ENCODE results near the gene ROR1.

Gene ROR1

DNA sequence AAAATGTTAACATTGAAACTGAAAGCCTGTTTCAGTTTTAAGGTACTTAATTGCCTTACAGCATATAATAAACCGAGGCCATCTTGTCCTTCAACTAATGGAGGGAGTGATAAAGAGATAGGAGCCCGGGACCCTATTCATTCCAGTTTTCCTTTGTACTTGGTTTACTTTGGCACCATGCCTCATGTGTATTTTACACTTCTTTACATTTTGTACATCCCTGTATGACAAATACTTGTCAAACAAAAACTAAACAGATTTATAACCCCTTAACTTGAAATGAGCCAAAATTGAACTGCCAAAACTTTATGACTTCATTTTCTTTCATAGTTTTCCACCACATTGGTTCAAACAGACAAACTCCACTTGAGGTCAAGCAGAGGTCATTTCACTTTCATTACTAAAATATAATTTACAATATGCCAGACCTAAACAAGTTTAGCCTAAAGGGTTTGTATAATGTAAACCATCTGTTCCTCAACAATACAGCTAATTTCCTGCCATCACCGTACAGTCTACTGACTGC lies 398.7 kb downstream of the ROR1 start:
- no peak for TF ChIP-seq ZNF274 (IDR thresholded peaks at IDR 0.05; ENCODE audit: low read depth, low read length)
- H3K4me3 ChIP-seq (ENCODE audit: low read length), result peak overlapping the region; percentile 28; the same call in 1 of the 2 replicates

DNA sequence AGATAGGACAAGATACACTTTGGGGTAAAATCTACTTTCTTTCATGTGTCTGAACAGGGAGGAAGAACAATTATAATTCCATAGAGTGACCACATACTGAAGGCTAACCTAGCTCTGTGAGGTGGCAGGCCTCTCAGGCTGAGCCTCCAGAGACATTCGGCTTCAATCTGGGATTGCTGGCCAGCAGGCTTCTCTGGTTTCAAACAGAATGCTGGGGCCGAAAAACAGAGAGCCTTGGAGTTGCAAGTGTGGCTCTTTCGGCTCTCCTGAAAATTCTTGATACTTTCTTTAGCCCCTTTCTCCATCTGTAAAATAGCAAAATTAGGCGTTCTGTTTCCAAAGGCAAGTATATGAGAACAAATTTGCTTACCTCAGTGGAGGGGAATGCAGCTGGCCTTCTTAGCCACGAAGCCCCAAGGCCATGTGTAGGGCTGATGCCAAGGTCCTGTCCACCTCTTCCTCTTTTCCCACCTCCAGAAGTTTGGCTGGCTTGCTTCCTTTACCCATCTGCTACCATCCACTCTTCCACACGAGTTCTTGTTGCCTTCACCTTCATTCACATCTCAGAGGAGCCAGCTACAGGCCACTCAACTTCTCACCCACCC lies 399.6 kb downstream of the ROR1 start:
- no peak for TF ChIP-seq ZNF274 (IDR thresholded peaks at IDR 0.05; ENCODE audit: low read depth, low read length)
- no peak overlapping the region for H3K4me3 ChIP-seq (ENCODE audit: low read length)

DNA sequence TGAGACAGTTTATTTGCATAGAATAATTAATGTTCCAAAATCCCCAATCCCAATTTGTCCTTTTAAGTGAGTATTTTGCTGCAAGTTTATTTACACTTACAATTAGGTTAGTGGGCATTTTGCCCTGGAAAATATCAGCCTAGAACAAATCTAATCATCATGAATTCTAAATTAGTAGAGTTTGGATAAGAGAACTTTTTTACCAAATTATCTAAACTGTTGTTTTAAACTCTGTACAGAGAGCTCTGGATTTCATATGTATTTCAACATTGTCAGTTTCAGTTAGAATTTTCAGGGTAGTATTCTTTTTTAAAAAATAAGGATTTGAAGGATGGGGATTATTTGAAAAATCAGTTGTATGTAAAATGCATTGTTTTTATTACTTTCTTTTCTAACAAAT lies 401.8 kb downstream of the ROR1 start:
- H3K4me3 ChIP-seq (ENCODE audit: low read length), result no peak overlapping the region
- no peak for TF ChIP-seq ZNF274 (IDR thresholded peaks at IDR 0.05; ENCODE audit: low read depth, low read length)

DNA sequence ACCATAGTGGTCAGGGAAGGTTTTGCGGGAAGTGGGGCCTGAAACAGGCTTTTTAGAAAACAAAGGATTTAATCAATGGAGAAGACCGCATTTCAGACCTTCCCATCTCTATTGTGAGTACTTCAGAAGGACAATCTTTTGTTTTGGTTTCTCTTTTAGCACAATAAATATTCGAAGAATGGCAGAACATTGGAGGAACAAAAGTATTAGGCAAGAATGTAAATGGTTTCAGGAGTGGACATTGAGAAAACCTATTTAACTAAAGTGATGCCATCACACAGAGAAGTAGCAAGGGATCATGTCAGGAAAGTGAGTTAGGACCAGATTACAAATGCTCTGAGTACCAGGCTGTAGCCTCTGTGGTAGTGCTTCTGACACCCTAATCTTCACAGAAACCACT lies 402.8 kb downstream of the ROR1 start:
- H3K4me3 ChIP-seq (ENCODE audit: low read length), result no peak overlapping the region
- no peak for TF ChIP-seq ZNF274 (IDR thresholded peaks at IDR 0.05; ENCODE audit: low read depth, low read length)

DNA sequence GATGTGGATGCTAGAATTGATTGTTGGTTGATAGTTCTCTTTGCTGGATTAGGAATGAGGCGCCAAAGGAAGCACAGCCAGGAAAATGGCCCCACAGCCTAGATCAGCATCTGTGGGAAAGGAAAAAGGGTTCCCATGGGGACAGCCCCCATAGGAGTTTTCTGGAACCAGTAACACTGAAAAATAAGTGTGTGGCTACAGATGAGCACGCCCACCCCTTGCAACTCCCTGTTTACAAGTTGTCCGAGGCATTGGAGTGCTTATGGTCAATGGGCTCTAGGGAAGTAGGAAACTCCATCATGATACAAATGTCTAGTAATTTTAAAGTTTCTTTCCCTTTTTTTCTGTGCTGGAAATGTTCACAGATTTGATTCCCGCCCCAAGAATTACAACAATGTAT lies 405.8 kb downstream of the ROR1 start:
- no peak overlapping the region for H3K4me3 ChIP-seq (ENCODE audit: low read length)

DNA sequence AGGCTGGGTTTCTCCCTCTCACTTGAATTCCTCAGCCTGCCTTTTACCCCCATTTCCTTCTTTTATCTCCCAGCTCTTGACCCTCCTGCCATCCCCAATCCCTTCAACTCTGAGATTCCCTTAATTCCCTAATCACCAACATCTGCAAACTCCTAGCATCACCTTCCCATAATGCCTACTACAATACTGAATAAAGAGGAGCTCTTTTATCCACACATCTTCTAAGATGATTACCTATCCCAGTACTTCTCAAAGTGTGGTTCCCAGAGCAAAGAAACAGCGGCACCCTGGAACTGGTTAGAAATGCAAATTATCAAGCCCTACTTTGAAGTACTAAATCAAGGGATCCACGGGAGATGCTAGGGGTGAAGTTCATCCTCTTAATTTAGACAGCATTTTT lies 408.4 kb downstream of the ROR1 start:
- H3K4me3 ChIP-seq (ENCODE audit: low read length), result no peak overlapping the region
- no peak for TF ChIP-seq ZNF274 (IDR thresholded peaks at IDR 0.05; ENCODE audit: low read depth, low read length)

More for the DNA sequence above, 405.8 kb downstream of the ROR1 start:
- no peak for TF ChIP-seq ZNF274 (IDR thresholded peaks at IDR 0.05; ENCODE audit: low read depth, low read length)

DNA sequence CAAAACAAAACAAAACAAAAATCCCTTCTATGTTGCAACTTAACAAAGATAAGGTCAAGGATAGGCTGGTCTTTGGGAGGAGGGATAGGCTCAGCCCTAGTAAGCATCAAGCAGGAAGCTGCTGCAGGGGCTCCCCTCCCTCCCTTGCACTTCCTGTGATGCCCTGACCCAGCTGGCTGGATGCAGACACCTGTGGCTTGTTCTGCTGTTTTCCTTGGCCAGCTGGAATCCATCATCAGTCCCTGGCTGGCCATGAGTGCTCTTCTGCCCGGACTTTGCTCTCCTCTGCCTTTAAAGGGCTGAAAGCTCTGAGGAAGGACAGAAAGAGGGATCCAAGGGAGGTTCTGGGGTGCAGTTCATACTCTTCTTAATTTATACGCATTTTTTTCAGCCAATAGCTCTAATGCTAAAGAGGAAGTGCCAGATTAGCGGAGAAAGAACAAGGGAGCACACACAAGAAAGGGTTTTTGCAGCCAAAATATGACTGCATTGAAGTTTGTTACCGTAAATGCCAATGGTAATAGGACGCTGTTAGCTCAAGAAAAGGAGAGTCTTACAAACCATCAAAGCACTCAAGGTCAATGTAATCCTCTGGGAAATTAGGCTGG lies 409.7 kb downstream of the ROR1 start:
- H3K4me3 ChIP-seq (ENCODE audit: low read length), result no peak overlapping the region
- no peak for TF ChIP-seq ZNF274 (IDR thresholded peaks at IDR 0.05; ENCODE audit: low read depth, low read length)

DNA sequence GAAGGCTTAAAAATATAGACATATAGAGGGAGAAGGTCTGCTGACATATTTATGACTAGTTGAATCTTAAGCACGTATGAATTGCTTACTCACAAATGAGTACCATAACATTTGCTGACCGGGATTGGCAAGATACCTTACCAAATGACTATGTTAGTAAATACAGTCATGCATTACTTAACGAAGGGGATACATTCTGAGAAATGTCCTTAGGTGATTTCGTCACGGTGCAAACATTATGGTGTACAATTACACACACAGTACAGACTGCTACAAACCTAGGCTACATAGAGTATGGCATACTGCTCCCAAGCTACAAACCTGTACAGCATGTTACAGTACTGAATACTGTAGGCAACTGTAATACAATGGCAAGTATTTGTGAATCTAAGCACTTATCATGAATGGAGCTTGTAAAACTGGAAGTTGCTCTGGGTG lies 410.2 kb downstream of the ROR1 start:
- TF ChIP-seq ZNF274 (IDR thresholded peaks at IDR 0.05; ENCODE audit: low read depth, low read length), result no peak
- no peak overlapping the region for H3K4me3 ChIP-seq (ENCODE audit: low read length)

DNA sequence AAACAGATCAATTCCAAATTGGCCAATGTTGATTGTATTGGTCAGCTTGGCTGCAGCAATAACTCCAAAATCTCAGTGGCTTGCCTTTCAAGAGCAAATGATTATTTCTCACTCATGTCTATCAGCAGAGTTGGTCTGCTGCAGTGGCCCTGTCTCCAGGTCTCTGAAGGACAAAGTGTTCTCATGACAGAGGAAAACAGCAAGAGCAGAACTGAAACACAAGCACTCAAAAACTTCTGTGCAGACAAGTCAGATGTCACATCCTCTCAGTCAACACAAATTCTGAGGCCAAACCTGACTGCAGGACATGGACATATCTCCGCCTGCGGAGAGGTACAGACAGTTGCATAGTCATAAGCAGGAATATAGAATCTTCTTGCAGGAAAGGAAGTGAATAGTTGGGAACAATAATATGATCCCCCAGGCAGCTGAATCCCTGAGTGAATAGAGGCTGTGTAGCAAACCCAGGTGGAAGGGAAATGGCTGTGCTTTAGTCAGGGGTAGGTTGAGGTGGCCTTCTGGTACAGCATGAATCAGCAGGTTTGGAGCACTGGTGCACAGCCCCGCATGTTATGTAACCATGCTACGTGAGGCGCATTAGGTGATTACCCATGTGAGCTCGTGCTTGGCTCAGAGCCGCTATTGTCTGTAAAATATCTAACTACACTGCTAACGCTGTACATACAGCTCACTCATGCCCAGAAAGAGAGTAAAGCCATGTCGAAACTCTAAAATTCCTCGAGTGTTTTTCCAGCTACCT lies 412.5 kb downstream of the ROR1 start:
- H3K4me3 ChIP-seq (ENCODE audit: low read length), result no peak overlapping the region
- TF ChIP-seq ZNF274 (IDR thresholded peaks at IDR 0.05; ENCODE audit: low read depth, low read length), result no peak

DNA sequence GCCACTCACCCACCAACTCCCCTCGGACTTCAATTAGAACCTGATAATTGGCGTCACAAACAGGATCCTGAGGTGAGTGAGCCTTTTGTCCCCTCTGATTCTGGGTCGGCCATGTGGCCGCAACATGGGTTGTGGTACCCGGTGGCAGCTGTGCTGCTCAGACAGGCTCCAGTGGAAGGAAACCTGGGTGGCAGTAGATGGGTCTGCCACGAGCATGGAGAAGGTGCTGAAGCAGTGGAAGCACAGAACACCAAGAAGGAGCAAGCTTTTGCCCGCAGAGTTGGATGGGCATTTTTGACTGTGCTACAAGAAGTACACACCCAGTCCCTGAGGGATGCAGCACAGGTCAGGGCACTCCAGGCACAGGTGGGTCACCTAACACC lies 413.1 kb downstream of the ROR1 start:
- no peak overlapping the region for H3K4me3 ChIP-seq (ENCODE audit: low read length)
- no peak for TF ChIP-seq ZNF274 (IDR thresholded peaks at IDR 0.05; ENCODE audit: low read depth, low read length)

DNA sequence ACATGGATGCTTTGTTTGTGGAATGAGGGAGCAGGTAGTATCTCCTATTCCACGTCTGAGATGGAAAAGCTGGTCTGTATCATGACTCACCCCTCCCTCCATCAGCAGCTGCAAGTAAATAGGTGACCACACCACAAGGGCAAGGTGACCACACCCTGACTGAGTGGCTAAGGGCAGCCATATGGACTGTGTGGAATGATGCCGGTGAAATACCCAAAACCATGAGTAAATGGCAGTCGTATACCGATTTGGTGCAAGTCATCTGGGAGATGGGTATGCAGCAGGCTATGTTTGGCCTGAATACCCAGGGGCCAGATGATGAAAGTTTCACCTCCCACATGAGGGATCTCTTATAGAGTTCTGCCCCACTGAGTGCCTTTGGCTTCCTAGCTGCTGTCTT lies 413.8 kb downstream of the ROR1 start:
- no peak for TF ChIP-seq ZNF274 (IDR thresholded peaks at IDR 0.05; ENCODE audit: low read depth, low read length)
- H3K4me3 ChIP-seq (ENCODE audit: low read length), result no peak overlapping the region

DNA sequence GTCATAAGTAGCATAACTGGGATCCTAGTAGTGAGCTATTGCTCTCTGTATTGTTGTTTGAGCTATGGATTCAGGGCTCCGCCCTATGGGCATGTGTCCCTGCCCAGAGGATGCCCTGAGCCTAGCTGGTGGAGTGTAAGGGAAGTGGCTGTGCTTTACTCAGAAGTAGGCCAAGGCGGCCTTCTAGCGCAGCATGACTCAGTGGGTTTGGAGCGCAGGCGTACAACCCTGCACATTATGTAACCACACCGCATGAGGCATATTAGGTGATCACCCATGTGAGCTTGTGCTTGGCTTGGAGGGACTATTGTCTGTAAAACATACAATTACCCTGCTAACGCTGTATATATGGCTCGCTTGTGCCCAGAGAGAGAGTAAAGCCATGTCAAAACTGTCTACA lies 418.5 kb downstream of the ROR1 start:
- no peak for TF ChIP-seq ZNF274 (IDR thresholded peaks at IDR 0.05; ENCODE audit: low read depth, low read length)
- H3K4me3 ChIP-seq (ENCODE audit: low read length), result no peak overlapping the region

DNA sequence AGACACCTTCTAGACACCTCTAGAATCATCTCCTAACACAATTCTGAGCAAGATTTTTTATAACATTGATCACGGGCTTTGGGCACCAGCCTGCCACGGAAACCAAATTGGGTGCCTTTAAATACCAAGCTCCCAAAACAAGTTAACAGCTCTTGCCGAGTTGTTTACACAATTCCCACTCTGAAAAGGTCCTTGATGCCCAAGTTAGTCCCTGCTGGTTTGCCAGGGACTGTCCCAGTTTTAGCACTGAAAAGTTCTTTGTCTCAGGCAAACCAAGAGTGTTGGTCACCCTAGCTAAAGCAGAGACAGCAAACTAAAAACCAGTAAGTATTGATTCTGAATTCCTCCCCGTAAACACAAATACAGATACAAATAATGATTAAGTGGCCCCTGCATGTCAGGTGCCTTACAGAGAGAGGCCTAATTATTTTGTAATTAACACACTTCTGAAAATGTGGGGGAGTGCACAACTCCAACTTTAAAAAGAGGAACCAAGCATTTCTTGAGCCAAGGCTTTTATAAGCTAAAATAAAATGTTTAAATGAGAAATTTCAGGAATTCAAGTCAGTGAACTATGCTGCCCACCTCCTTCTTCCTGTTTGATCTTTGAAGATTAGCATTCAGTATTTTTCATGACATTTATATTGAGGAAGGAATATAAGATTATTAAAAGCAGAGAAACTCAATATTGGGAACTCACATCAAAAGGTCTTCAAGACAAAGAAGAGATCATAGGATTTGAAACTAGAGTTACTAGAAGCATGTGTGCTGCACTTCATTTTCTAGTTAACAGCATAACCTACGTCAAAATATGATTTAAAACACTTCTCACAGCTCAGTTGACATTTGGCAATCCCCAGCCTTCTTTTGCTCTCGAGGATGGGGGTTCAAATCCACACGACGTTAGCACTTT lies 420.6 kb downstream of the ROR1 start:
- no peak overlapping the region for H3K4me3 ChIP-seq (ENCODE audit: low read length)
- TF ChIP-seq ZNF274 (IDR thresholded peaks at IDR 0.05; ENCODE audit: low read depth, low read length), result no peak

DNA sequence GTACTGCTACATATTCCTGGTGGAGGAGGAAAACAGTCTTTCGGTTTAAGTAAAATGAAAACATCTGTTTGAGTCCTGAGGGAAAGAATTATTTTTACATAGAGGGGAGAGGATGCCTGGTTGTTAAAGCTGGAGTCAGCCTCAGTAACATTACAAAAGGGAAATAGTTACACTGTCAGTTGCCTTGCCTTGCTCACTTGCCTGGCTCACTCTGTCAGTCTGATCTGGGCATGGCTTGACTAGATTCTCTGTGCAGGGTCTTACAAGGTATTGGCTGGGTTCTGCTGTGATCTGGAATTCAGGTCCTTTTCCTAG lies 421.2 kb downstream of the ROR1 start:
- H3K4me3 ChIP-seq (ENCODE audit: low read length), result no peak overlapping the region
- no peak for TF ChIP-seq ZNF274 (IDR thresholded peaks at IDR 0.05; ENCODE audit: low read depth, low read length)
